ENCODE data around the gene KIAA1958. TPM values are rescaled to one million over a fixed set of nuclear protein-coding genes. Genes with fewer than 3 reads are reported as not detected.
A peak's percentile ranks its signal among the peaks of the same experiment; 100 is the strongest.

Gene KIAA1958
- total RNA-seq, 1 experiment from 2014 or later, result 5.8 TPM

DNA sequence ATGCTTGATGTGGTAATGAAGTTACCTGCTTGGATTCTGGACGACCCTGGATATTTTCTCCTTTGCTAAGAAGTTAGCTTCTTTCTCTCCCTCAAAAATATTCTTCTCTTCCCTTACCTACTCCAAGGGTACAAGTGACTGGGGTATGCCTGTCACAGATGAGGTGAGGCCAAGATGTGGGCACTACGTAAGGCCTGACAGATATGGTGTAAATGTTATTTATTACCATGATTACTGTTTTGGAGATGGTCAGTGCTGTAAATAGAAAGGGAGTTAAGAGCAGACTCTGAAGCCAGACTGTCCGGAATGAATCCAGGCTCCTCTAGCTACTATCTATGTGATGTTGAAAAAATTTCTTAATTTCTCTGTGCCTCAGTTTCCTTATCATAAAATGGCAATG lies 1.1 kb upstream of the KIAA1958 start:
- no peaks in the 10 kb centered on the region for H3K36me3 Mint-ChIP-seq (ENCODE audit: insufficient read depth, unreplicated experiment)
- DNase-seq (ENCODE audit: unreplicated experiment), result no peak
- no peaks in the 10 kb centered on the region for H3K9me3 Mint-ChIP-seq (ENCODE audit: unreplicated experiment)
- H3K4me1 Mint-ChIP-seq (ENCODE audit: insufficient read depth, unreplicated experiment), result peaks cover 6% of the 10 kb centered on the region
- TF ChIP-seq, protein P1, sequence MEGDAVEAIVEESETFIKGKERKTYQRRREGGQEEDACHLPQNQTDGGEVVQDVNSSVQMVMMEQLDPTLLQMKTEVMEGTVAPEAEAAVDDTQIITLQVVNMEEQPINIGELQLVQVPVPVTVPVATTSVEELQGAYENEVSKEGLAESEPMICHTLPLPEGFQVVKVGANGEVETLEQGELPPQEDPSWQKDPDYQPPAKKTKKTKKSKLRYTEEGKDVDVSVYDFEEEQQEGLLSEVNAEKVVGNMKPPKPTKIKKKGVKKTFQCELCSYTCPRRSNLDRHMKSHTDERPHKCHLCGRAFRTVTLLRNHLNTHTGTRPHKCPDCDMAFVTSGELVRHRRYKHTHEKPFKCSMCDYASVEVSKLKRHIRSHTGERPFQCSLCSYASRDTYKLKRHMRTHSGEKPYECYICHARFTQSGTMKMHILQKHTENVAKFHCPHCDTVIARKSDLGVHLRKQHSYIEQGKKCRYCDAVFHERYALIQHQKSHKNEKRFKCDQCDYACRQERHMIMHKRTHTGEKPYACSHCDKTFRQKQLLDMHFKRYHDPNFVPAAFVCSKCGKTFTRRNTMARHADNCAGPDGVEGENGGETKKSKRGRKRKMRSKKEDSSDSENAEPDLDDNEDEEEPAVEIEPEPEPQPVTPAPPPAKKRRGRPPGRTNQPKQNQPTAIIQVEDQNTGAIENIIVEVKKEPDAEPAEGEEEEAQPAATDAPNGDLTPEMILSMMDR (IDR thresholded peaks at IDR 0.05; ENCODE audit: unreplicated experiment), result no peak
- CTCF ChIA-PET, result interaction anchor here (0.6 to 1.9 kb wide), 5 partner anchors 43 to 388 kb away, joined by 3 to 4 read pairs (median 3); no protein-coding TSS in a partner anchor
- POLR2A ChIA-PET, result interaction anchor here (0.7 to 4.8 kb wide), 12 partner anchors 9 to 373 kb away, joined by 3 to 44 read pairs (median 6); partner anchors contain the start of genes HSDL2 and PTBP3
- H3K27ac Mint-ChIP-seq (ENCODE audit: low read depth, unreplicated experiment), result peak overlapping the region; percentile 73
- peak overlapping the region; percentile 96 for H3K4me3 Mint-ChIP-seq (ENCODE audit: unreplicated experiment)
- H3K27me3 Mint-ChIP-seq (ENCODE audit: insufficient read depth, unreplicated experiment), result no peaks in the 10 kb centered on the region
- intact Hi-C loops (cut with micrococcal nuclease), result loop anchor here (5.0 kb wide), 1 partner anchor 227 kb away; no protein-coding TSS in a partner anchor
- BruUV-seq (replicated peaks), result TSS peak; percentile 57

DNA sequence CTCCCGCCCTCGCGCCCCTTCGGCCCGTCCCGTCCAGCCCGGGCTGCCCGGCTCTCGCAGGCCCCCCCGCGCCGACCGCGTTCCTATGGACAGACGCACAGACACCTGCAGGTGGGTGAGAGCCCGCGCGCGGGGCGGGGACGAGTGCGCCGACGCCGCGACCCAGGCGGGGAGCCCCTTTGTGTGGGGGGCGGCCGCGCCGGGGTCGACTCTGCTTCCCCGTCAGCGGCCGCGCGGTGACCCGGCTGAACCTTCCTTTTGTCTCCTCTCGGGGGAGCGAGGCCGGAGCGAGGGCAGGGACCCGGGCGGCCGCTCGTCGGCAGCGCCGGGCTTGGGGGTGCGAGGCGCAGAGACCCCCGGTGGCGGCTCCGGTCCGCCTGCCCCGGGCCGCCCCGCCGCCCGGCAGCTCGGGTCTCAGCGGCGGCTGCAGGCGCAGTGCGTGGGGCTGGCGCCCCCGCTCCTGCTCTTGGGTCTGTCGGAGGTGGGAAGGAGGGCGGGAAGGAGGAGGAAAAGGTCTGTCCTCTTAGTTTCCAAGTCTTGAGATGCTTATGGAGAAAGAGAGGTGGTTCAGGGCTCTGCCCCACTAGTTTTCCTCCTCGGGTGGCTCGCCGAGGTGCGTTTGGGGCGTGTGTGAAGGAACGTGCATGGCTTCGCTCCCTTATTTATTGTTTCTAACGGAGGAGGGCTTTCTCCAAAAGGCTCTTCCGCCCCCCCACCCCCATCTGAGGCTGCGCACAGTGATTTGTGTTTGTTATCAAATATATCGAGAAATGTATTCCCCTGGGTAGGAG lies 576 bp downstream of the KIAA1958 start:
- POLR2A ChIA-PET, result interaction anchor here (0.7 to 4.8 kb wide), 10 partner anchors 11 to 375 kb away, joined by 3 to 44 read pairs (median 9); partner anchors contain the start of genes HSDL2, INIP and SNX30
- intact Hi-C loops (cut with micrococcal nuclease), result loop anchor here (5.0 kb wide), 1 partner anchor 225 kb away; no protein-coding TSS in a partner anchor
- no TSS peak for BruUV-seq (replicated peaks)
- DNase-seq (ENCODE audit: unreplicated experiment), result peak; percentile 46
- Mint-ChIP-seq H3K4me3 (ENCODE audit: unreplicated experiment) (peak overlapping the region; percentile 96), H3K36me3 (ENCODE audit: insufficient read depth, unreplicated experiment) (no peaks in the 10 kb centered on the region), H3K27ac (ENCODE audit: low read depth, unreplicated experiment) (peak overlapping the region; percentile 77), H3K27me3 (ENCODE audit: insufficient read depth, unreplicated experiment) (no peaks in the 10 kb centered on the region), H3K4me1 (ENCODE audit: insufficient read depth, unreplicated experiment) (peaks cover 6% of the 10 kb centered on the region), H3K9me3 (ENCODE audit: unreplicated experiment) (no peaks in the 10 kb centered on the region)
- TF ChIP-seq, protein P1 (IDR thresholded peaks at IDR 0.05; ENCODE audit: unreplicated experiment), result no peak
- CTCF ChIA-PET, result interaction anchor here (0.7 to 2.1 kb wide), 6 partner anchors 100 to 335 kb away, joined by 3 to 6 read pairs (median 3); partner anchors contain the start of gene INIP

DNA sequence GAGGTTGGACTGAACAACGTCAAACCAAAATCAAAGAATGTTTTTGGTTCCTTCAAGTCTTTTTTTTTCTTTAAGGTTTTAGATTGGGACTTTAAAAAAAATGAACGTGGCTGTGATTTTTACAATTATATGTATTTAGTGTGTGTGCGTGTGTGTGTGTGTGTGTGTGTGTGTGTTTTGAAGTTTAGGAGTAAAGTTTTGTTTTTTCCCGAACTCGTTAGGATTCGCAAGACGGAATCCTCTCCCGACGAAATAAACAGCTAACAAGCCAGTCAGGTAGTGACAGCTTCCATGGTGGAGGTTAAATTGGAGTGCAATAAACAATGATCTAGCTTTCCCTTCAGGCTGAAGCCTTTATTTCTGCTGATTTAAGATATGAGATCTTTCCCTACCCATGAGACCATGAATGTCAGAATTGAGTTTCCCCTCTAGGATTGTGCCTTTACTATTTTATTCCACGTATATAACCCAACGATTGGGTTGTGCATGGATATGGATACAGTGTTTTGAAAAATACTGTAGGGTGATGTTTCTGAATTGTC lies 1.2 kb downstream of the KIAA1958 start:
- TF ChIP-seq, protein P1 (IDR thresholded peaks at IDR 0.05; ENCODE audit: unreplicated experiment), result no peak
- Mint-ChIP-seq H3K4me1 (ENCODE audit: insufficient read depth, unreplicated experiment) (peaks cover 6% of the 10 kb centered on the region), H3K27me3 (ENCODE audit: insufficient read depth, unreplicated experiment) (no peaks in the 10 kb centered on the region), H3K4me3 (ENCODE audit: unreplicated experiment) (peak overlapping the region; percentile 96), H3K9me3 (ENCODE audit: unreplicated experiment) (no peaks in the 10 kb centered on the region), H3K27ac (ENCODE audit: low read depth, unreplicated experiment) (peak overlapping the region; percentile 77), H3K36me3 (ENCODE audit: insufficient read depth, unreplicated experiment) (no peaks in the 10 kb centered on the region)
- POLR2A ChIA-PET, result interaction anchor here (0.7 to 4.8 kb wide), 4 partner anchors 16 to 289 kb away, joined by 3 to 44 read pairs (median 12); partner anchors contain the start of gene HSDL2
- intact Hi-C loops (cut with micrococcal nuclease), result loop anchor here (2.0 to 5.0 kb wide), 2 partner anchors 177 to 224 kb away; no protein-coding TSS in a partner anchor
- DNase-seq (ENCODE audit: unreplicated experiment), result peak; percentile 24
- CTCF ChIA-PET, result interaction anchor here (0.7 to 2.1 kb wide), 4 partner anchors 101 to 230 kb away, joined by 3 to 6 read pairs (median 3); partner anchors contain the start of gene INIP
- BruUV-seq (replicated peaks), result TSS peak; percentile 46

Data from MCF 10A (cell line).